ENCODE results near the gene TAS2R43.
"Not testable (repeated sequence)": the region's sequence is repeated elsewhere in the genome, so short reads cannot be mapped to it uniquely, and the experiment has no call there.

TAS2R43 gene

DNA sequence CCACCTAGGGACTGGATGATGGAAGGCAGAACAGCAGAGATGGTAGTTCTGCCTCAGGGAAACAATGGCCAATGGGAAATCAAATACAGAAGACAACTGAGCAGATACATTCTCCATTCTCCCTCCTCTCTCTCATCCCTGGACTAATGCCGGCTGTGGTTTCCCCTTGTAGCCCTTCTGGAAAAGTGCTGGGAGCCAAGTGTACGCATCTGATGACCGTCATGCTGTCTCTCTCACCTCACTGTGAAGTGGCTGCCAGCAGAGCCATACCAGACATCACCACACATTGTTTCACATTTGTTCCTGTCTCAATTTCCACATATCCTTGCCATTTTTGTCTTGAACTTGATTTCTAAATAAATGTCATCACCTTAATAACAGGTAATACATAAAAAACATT is 33.1 kb downstream of the TAS2R43 start:
- no peak for DNase-seq

GRCh38 chr12:11055306-11055705 is 36.8 kb downstream of the TAS2R43 start:
- no peak for DNase-seq

GRCh38 chr12:11049806-11050531 is 42.1 kb downstream of the TAS2R43 start:
- not testable (repeated sequence) for DNase-seq

- DNase-seq = not testable (repeated sequence)
Measured at GRCh38 chr12:11041366-11041765, 50.7 kb downstream of the TAS2R43 start.
